GM12875 (cell line): Measurements from ENCODE around the gene SNX9.

Experiments
- H3K4me3 ChIP-seq: one replicate; pipeline ENCODE4 v1.5.1; 2011; ENCODE audit warnings: low read depth, low read length, control low read depth
- TF ChIP-seq, protein P1 (sequence below): IDR thresholded peaks from 2 replicates; pipeline ENCODE4 v1.5.1; 2011; ENCODE audit warnings: low read depth, mild to moderate bottlenecking, control low read depth, inconsistent platforms, low read length, moderate library complexity, borderline replicate concordance; ENCODE audit not compliant: insufficient read depth

The SNX9 gene

GRCh38 chr6:157904999-157905398 is 82.0 kb downstream of the SNX9 start:
- TF ChIP-seq, protein P1, sequence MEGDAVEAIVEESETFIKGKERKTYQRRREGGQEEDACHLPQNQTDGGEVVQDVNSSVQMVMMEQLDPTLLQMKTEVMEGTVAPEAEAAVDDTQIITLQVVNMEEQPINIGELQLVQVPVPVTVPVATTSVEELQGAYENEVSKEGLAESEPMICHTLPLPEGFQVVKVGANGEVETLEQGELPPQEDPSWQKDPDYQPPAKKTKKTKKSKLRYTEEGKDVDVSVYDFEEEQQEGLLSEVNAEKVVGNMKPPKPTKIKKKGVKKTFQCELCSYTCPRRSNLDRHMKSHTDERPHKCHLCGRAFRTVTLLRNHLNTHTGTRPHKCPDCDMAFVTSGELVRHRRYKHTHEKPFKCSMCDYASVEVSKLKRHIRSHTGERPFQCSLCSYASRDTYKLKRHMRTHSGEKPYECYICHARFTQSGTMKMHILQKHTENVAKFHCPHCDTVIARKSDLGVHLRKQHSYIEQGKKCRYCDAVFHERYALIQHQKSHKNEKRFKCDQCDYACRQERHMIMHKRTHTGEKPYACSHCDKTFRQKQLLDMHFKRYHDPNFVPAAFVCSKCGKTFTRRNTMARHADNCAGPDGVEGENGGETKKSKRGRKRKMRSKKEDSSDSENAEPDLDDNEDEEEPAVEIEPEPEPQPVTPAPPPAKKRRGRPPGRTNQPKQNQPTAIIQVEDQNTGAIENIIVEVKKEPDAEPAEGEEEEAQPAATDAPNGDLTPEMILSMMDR: no peak
- no peak overlapping the region for H3K4me3 ChIP-seq

DNA sequence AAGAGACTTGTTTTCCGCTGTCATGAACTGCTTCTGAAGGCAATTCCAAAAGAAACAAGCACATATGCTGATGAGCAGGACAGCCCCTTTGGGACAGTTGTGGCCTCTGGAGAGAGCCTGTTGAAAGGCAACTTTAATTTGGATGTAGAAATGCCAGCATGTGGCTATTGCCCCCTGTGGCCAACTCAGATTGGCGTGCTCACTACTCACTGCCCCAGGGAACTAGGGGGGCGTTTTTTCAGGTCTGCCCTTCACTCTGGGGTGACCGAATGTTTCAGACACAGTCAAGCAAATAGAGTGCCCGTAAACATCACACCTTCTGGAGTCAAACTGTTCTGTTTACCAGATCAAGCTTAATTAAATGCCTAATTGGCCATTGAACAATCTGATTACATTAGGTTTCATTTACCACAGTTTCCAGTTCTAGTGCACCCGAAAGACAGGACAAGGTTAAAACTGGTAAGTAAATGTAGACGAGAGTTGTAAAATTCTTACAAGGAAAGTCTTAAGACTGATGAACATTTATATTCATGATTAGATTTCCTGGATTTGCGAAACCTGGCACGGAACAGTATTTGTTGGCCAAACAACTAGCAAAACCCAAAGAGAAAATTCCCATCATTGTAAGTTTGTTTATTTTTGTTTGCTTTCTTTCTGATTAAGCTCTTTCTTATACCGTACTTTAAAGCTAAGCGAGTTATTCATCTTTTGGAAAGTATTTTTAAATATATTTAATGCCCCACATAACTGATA is 82.7 kb downstream of the SNX9 start:
- TF ChIP-seq, protein P1: no peak
- no peak overlapping the region for H3K4me3 ChIP-seq

DNA sequence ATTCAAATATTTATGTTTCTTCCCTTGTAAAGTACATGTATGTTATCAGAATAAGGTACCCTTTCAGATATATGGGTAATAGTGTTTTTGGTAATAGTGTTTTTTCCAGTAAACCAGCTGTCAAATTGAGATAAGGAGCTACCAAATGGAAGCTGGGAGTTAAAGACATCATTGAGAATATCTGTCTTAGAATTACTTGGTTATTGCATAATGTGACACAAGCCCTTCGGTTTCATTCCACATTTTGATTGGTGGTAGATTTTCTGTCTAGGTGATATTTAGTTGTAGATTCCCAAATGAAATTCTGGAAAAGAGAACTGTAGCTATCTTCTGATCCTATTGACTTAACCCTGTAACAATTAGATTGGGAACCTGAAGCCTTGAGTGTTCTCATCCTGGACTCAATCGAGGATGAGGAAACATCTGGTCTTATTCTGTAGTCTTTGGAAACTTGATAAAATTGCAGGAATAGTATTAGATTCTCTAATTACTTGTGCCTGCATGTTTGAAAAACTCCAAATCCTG is 83.6 kb downstream of the SNX9 start:
- no peak overlapping the region for H3K4me3 ChIP-seq
- TF ChIP-seq, protein P1: no peak

DNA sequence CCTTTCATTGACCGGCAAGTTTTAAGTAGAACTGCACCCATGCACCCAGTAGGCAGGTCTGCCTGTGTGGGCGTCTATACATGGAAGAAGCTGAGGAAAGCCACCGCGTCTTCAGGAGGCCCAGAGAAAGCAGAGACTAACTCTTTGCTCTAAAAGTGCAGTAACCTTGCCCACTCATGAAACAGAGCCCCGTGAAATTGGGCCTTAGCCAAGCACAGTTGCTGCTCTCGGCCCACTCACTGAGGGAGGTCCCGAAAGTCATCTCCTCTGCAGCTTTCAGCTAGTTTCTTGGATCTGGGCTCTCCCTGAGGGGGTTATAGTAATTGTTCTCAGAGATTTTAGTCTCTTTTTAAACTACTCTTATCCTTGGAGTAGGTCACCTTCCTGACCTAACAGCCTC is 84.6 kb downstream of the SNX9 start:
- TF ChIP-seq, protein P1: no peak
- no peak overlapping the region for H3K4me3 ChIP-seq

- TF ChIP-seq, protein P1: no peak
- no peak overlapping the region for H3K4me3 ChIP-seq
Observed at GRCh38 chr6:157908369-157909281, 85.6 kb downstream of the SNX9 start.

GRCh38 chr6:157909282-157909664 is 86.2 kb downstream of the SNX9 start:
- TF ChIP-seq, protein P1: no peak

More at GRCh38 chr6:157909282-157909664, 86.2 kb downstream of the SNX9 start:
- H3K4me3 ChIP-seq: no peak overlapping the region
